SH-SY5Y (cell line): Measurements from ENCODE around the gene ASCC1.

Experiments used
- GATA2 ChIP-seq: IDR thresholded peaks from 2 replicates; pipeline ENCODE4 v1.6.1; 2011; ENCODE audit warnings: mild to moderate bottlenecking, low read depth, low read length
- GATA3 ChIP-seq: IDR thresholded peaks from 2 replicates; pipeline ENCODE4 v1.6.1; 2011; ENCODE audit warnings: low read depth, mild to moderate bottlenecking, low read length, moderate library complexity

DNA sequence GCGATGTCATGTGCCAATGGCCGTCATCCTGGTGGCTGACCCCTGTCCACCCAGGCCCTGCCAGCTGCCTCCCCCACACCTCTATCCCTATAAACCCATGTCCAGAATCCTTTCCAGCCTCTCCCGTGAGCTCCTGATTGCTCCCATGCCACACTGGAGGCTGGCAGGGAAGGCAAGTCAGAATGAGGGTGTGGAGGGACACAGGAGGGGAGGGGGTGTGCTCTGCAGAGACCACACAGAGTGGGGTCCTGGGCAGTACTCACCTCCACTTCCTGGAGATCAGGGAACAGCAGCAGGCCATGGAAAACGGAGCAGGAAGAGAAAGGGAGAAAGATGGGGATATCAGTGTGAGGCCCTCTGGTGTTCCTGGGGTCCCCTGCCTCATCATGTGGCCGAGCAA, 143.4 kb downstream of the ASCC1 start:
- TF ChIP-seq GATA2 (no peak), GATA3 (no peak)
